ENCODE measurements around the gene OPALIN.

The OPALIN gene

GRCh38 chr10:96374639-96374984 lies 15.8 kb upstream of the OPALIN start:
- DNase-seq, result peak in 4 of 51 donors; percentile 15 to 52 (median 33)

- no peak for DNase-seq
These were observed 15.2 kb upstream of the OPALIN start for GRCh38 chr10:96374004-96374403.

- no peak for DNase-seq
These were observed 12.6 kb upstream of the OPALIN start for GRCh38 chr10:96371356-96371755.

- DNase-seq, result peak in 33 of 51 donors; percentile 7 to 69 (median 30)
These were observed 11.9 kb upstream of the OPALIN start for GRCh38 chr10:96370584-96371157.

GRCh38 chr10:96369890-96370583 lies 11.2 kb upstream of the OPALIN start:
- peak in 1 of 51 donors; percentile 14 for DNase-seq

- DNase-seq, result peak in 4 of 51 donors; percentile 10 to 19 (median 13)
These were observed 10.2 kb upstream of the OPALIN start for GRCh38 chr10:96368971-96369370.

GRCh38 chr10:96367470-96367869 lies 8.7 kb upstream of the OPALIN start:
- no peak for DNase-seq

GRCh38 chr10:96366508-96366907 lies 7.7 kb upstream of the OPALIN start:
- no peak for DNase-seq

- DNase-seq, result peak in 5 of 51 donors; percentile 13 to 50 (median 19)
These were observed 6.8 kb upstream of the OPALIN start for GRCh38 chr10:96365571-96365970.

- DNase-seq, result no peak
These were observed 2.0 kb upstream of the OPALIN start for GRCh38 chr10:96360766-96361165.

- no peak for DNase-seq
These were observed 1.5 kb upstream of the OPALIN start for GRCh38 chr10:96360331-96360730.

GRCh38 chr10:96359616-96360015 lies 814 bp upstream of the OPALIN start:
- peak in 1 of 51 donors; percentile 56 for DNase-seq

GRCh38 chr10:96357038-96357620 lies 1.7 kb downstream of the OPALIN start:
- peak in 34 of 51 donors; percentile 9 to 86 (median 60) for DNase-seq

GRCh38 chr10:96352582-96352981 lies 6.2 kb downstream of the OPALIN start:
- DNase-seq, result no peak

GRCh38 chr10:96352027-96352426 lies 6.8 kb downstream of the OPALIN start:
- no peak for DNase-seq

GRCh38 chr10:96346295-96346694 lies 12.5 kb downstream of the OPALIN start:
- DNase-seq, result no peak

GRCh38 chr10:96345222-96345621 lies 13.6 kb downstream of the OPALIN start:
- no peak for DNase-seq

GRCh38 chr10:96344178-96344577 lies 14.6 kb downstream of the OPALIN start:
- no peak for DNase-seq

GRCh38 chr10:96342402-96342801 lies 16.4 kb downstream of the OPALIN start:
- DNase-seq, result no peak

- peak in 1 of 51 donors; percentile 13 for DNase-seq
These were observed 17.3 kb downstream of the OPALIN start for GRCh38 chr10:96341219-96342182.

All from hypothalamus (tissue), 51 donors.